Measurements from ENCODE around the gene PTPN11. TPM values are rescaled to one million over a fixed set of nuclear protein-coding genes. Genes with fewer than 3 reads are reported as not detected.

PTPN11 gene
- total RNA-seq, 1 experiment from 2014 or later = 153 TPM

- H3K27ac Mint-ChIP-seq (ENCODE audit: unreplicated experiment) = no peak overlapping the region
- no peak for DNase-seq
- no peaks in the 10 kb centered on the region for H3K9me3 Mint-ChIP-seq (ENCODE audit: unreplicated experiment)
- TF ChIP-seq, protein P1, sequence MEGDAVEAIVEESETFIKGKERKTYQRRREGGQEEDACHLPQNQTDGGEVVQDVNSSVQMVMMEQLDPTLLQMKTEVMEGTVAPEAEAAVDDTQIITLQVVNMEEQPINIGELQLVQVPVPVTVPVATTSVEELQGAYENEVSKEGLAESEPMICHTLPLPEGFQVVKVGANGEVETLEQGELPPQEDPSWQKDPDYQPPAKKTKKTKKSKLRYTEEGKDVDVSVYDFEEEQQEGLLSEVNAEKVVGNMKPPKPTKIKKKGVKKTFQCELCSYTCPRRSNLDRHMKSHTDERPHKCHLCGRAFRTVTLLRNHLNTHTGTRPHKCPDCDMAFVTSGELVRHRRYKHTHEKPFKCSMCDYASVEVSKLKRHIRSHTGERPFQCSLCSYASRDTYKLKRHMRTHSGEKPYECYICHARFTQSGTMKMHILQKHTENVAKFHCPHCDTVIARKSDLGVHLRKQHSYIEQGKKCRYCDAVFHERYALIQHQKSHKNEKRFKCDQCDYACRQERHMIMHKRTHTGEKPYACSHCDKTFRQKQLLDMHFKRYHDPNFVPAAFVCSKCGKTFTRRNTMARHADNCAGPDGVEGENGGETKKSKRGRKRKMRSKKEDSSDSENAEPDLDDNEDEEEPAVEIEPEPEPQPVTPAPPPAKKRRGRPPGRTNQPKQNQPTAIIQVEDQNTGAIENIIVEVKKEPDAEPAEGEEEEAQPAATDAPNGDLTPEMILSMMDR (IDR thresholded peaks at IDR 0.05; ENCODE audit: insufficient read depth in 1 of 2, low read depth in 1 of 2, low read length in 1 of 2, severe bottlenecking in 1 of 2, unreplicated experiment in 1 of 2) = peak; percentile 4 to 30
- Histone ChIP-seq H3K27me3 (replicated peaks; ENCODE audit: control insufficient read depth, insufficient read depth, low read length) (no peaks in the 10 kb centered on the region), H3K4me1 (no peaks in the 10 kb centered on the region), H3K36me3 (ENCODE audit: control insufficient read depth, insufficient read depth, low read length) (no peaks in the 10 kb centered on the region), H3K9me3 (no peaks in the 10 kb centered on the region), H3K4me3 (ENCODE audit: low read depth, low read length) (no peak overlapping the region)
- peaks cover 9% of the 10 kb centered on the region for H3K27me3 Mint-ChIP-seq (ENCODE audit: insufficient read depth, unreplicated experiment)
- BruUV-seq (replicated peaks) = no TSS peak
- H3K4me1 Mint-ChIP-seq (ENCODE audit: low read depth, unreplicated experiment) = peaks cover 13% of the 10 kb centered on the region
- intact Hi-C loops (cut with micrococcal nuclease; ENCODE audit: unreplicated experiment) = no loop called here
- H3K36me3 Mint-ChIP-seq (ENCODE audit: insufficient read depth, unreplicated experiment) = no peaks in the 10 kb centered on the region
- POLR2A ChIA-PET = no interaction called here
- no peak overlapping the region for H3K4me3 Mint-ChIP-seq (ENCODE audit: unreplicated experiment)
- CTCF ChIA-PET = no interaction called here
Observed at GRCh38 chr12:112539221-112539620, 120.5 kb downstream of the PTPN11 start.

DNA sequence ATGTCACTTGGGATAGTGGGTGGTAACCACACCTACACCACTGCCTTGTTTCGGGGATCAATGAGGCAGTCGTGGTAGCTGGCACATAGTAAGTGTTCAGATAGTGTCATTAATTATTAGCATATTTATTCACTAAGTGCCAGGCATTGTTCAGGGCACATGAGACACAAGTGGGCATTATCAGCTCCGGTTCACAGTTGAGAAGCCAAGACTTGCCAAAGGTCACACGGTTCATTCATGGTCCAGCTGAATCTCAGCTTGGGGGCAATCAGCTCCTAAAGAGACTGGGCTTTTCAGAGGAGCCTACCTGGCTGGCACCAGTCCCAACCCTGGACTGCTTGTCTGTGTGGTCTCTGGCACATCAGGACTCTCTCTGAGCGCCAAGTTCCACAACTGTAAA, 121.3 kb downstream of the PTPN11 start:
- ChIA-PET POLR2A (no interaction called here), CTCF (interaction anchor here (0.6 kb wide), 1 partner anchor 15 kb away, joined by 3 read pairs; no protein-coding TSS in a partner anchor)
- H3K4me1 Mint-ChIP-seq (ENCODE audit: low read depth, unreplicated experiment) = peaks cover 6% of the 10 kb centered on the region
- Histone ChIP-seq H3K9me3 (no peaks in the 10 kb centered on the region), H3K4me3 (ENCODE audit: low read depth, low read length) (no peak overlapping the region), H3K4me1 (no peaks in the 10 kb centered on the region), H3K27me3 (replicated peaks; ENCODE audit: control insufficient read depth, insufficient read depth, low read length) (no peaks in the 10 kb centered on the region), H3K36me3 (ENCODE audit: control insufficient read depth, insufficient read depth, low read length) (no peaks in the 10 kb centered on the region)
- H3K27me3 Mint-ChIP-seq (ENCODE audit: insufficient read depth, unreplicated experiment) = peaks cover 5% of the 10 kb centered on the region
- TF ChIP-seq, protein P1 (IDR thresholded peaks at IDR 0.05; ENCODE audit: insufficient read depth in 1 of 2, low read depth in 1 of 2, low read length in 1 of 2, severe bottlenecking in 1 of 2, unreplicated experiment in 1 of 2) = no peak
- DNase-seq = no peak
- intact Hi-C loops (cut with micrococcal nuclease; ENCODE audit: unreplicated experiment) = no loop called here
- H3K9me3 Mint-ChIP-seq (ENCODE audit: unreplicated experiment) = no peaks in the 10 kb centered on the region
- H3K4me3 Mint-ChIP-seq (ENCODE audit: unreplicated experiment) = no peak overlapping the region
- no TSS peak for BruUV-seq (replicated peaks)
- no peaks in the 10 kb centered on the region for H3K36me3 Mint-ChIP-seq (ENCODE audit: insufficient read depth, unreplicated experiment)
- no peak overlapping the region for H3K27ac Mint-ChIP-seq (ENCODE audit: unreplicated experiment)

GRCh38 chr12:112543751-112544150, 125.0 kb downstream of the PTPN11 start:
- TF ChIP-seq, protein P1 (IDR thresholded peaks at IDR 0.05; ENCODE audit: insufficient read depth in 1 of 2, low read depth in 1 of 2, low read length in 1 of 2, severe bottlenecking in 1 of 2, unreplicated experiment in 1 of 2) = no peak
- Mint-ChIP-seq H3K4me1 (ENCODE audit: low read depth, unreplicated experiment) (no peaks in the 10 kb centered on the region), H3K36me3 (ENCODE audit: insufficient read depth, unreplicated experiment) (no peaks in the 10 kb centered on the region), H3K9me3 (ENCODE audit: unreplicated experiment) (no peaks in the 10 kb centered on the region), H3K4me3 (ENCODE audit: unreplicated experiment) (no peak overlapping the region), H3K27ac (ENCODE audit: unreplicated experiment) (no peak overlapping the region), H3K27me3 (ENCODE audit: insufficient read depth, unreplicated experiment) (peaks cover 2% of the 10 kb centered on the region)
- no peaks in the 10 kb centered on the region for H3K27me3 ChIP-seq (replicated peaks; ENCODE audit: control insufficient read depth, insufficient read depth, low read length)
- no peak for DNase-seq
- no TSS peak for BruUV-seq (replicated peaks)
- no peak overlapping the region for H3K4me3 ChIP-seq (ENCODE audit: low read depth, low read length)
- intact Hi-C loops (cut with micrococcal nuclease; ENCODE audit: unreplicated experiment) = no loop called here
- POLR2A ChIA-PET = no interaction called here
- CTCF ChIA-PET = no interaction called here
- H3K9me3 ChIP-seq = no peaks in the 10 kb centered on the region
- H3K4me1 ChIP-seq = no peaks in the 10 kb centered on the region
- no peaks in the 10 kb centered on the region for H3K36me3 ChIP-seq (ENCODE audit: control insufficient read depth, insufficient read depth, low read length)
